Loucy (cell line): ENCODE data around the gene ATP2A2.

Experiments
- H2AFZ ChIP-seq: fragments of 200-600 bp; sonication (generic); 2 replicates; pipeline ENCODE4 v1.6.0; 2016; ENCODE audit warnings: antibody characterized with exemption, mild to moderate bottlenecking, low read length, moderate library complexity
- H3F3A ChIP-seq: fragments of 200-600 bp; 2 replicates; pipeline ENCODE4 v1.6.0; 2016; ENCODE audit warnings: antibody characterized with exemption, low read depth, mild to moderate bottlenecking
- H3K27me3 ChIP-seq: fragments of 200-600 bp; sonication (generic); 2 replicates; pipeline ENCODE4 v1.6.1; 2014; ENCODE audit warnings: low read length, mild to moderate bottlenecking; ENCODE audit not compliant: insufficient read depth, poor library complexity, severe bottlenecking
- H3K36me3 ChIP-seq: fragments of 200-600 bp; sonication (generic); 2 replicates; pipeline ENCODE4 v1.6.1; 2016; ENCODE audit warnings: low read length; ENCODE audit not compliant: insufficient read depth
- H3K4me1 ChIP-seq: fragments of 200-600 bp; sonication (generic); 2 replicates; pipeline ENCODE4 v1.5.1; 2014; ENCODE audit warnings: low read length, mild to moderate bottlenecking; ENCODE audit not compliant: insufficient read depth, poor library complexity, severe bottlenecking
- H3K4me2 ChIP-seq: fragments of 200-600 bp; sonication (generic); 2 replicates; pipeline ENCODE4 v1.6.0; 2014; ENCODE audit warnings: antibody characterized with exemption, low read length, low read depth, mild to moderate bottlenecking; ENCODE audit not compliant: poor library complexity, severe bottlenecking
- H3K4me3 ChIP-seq: fragments of 200-600 bp; sonication (generic); 2 replicates; pipeline ENCODE4 v1.5.1; 2014; ENCODE audit warnings: low read length, mild to moderate bottlenecking, mixed read lengths; ENCODE audit not compliant: poor library complexity, severe bottlenecking
- H3K79me2 ChIP-seq: fragments of 200-600 bp; sonication (generic); 2 replicates; pipeline ENCODE4 v1.6.1; 2014; ENCODE audit warnings: low read length; ENCODE audit not compliant: insufficient read depth
- H3K9ac ChIP-seq: fragments of 200-600 bp; sonication (generic); 2 replicates; pipeline ENCODE4 v1.6.0; 2014; ENCODE audit warnings: mild to moderate bottlenecking, low read depth, low read length, moderate library complexity; ENCODE audit not compliant: poor library complexity, severe bottlenecking
- H3K9me2 ChIP-seq: fragments of 200-600 bp; sonication (generic); replicated peaks from 2 replicates; pipeline ENCODE4 v1.6.1; 2016; ENCODE audit warnings: low read depth, low read length, mixed read lengths
- H3K9me3 ChIP-seq: fragments of 200-600 bp; sonication (generic); 2 replicates; pipeline ENCODE4 v1.6.1; 2014; ENCODE audit warnings: mild to moderate bottlenecking, antibody characterized with exemption, low read length, low read depth; ENCODE audit not compliant: insufficient read depth
- H4K20me1 ChIP-seq: fragments of 200-600 bp; sonication (generic); 2 replicates; pipeline ENCODE4 v1.6.0; 2014; ENCODE audit warnings: antibody characterized with exemption, low read length, mild to moderate bottlenecking; ENCODE audit not compliant: insufficient read depth, poor library complexity, severe bottlenecking
- EZH2phosphoT487 ChIP-seq: fragments of 200-600 bp; IDR thresholded peaks from 2 replicates; pipeline ENCODE4 v1.6.1; 2018; ENCODE audit warnings: antibody characterized with exemption, mild to moderate bottlenecking, moderate library complexity, borderline replicate concordance
- TF ChIP-seq, protein P1 (sequence below): fragments of 200-600 bp; sonication (generic); conservative IDR thresholded peaks from 2 replicates; pipeline ENCODE4 v1.5.1; 2014; ENCODE audit warnings: mild to moderate bottlenecking, antibody characterized with exemption, low read length

Gene ATP2A2

DNA sequence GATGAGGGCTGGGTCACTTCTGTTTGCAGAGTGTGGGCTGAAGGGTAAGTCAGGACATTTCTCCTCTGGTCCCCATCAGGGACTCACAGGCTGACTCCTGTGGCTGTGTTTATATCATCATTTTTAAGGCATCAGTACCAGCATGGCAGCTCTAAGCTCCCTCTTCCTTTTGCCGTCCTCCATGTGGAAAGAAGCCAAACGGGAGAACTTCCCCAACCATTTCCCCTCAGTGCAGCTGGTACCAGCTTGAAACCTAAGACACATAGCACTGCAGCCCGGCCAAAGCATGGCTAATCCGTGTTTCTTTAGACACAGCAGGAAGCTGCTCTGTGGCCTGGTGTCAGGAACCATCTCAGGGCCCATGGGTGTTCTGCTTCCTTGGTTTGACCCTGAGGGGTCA, 31.9 kb upstream of the ATP2A2 start:
- Histone ChIP-seq H3K9me2 (no peaks in the 10 kb centered on the region), H3K9me3 (no peaks in the 10 kb centered on the region), H4K20me1 (no peaks in the 10 kb centered on the region), H3K27me3 (no peaks in the 10 kb centered on the region), H3K79me2 (no peaks in the 10 kb centered on the region), H3K36me3 (no peaks in the 10 kb centered on the region), H3F3A (no peaks in the 10 kb centered on the region), H3K4me1 (no peaks in the 10 kb centered on the region), H2AFZ (no peak overlapping the region), H3K9ac (no peak overlapping the region), H3K4me2 (no peak overlapping the region), H3K4me3 (no peak overlapping the region)
- TF ChIP-seq, protein P1, sequence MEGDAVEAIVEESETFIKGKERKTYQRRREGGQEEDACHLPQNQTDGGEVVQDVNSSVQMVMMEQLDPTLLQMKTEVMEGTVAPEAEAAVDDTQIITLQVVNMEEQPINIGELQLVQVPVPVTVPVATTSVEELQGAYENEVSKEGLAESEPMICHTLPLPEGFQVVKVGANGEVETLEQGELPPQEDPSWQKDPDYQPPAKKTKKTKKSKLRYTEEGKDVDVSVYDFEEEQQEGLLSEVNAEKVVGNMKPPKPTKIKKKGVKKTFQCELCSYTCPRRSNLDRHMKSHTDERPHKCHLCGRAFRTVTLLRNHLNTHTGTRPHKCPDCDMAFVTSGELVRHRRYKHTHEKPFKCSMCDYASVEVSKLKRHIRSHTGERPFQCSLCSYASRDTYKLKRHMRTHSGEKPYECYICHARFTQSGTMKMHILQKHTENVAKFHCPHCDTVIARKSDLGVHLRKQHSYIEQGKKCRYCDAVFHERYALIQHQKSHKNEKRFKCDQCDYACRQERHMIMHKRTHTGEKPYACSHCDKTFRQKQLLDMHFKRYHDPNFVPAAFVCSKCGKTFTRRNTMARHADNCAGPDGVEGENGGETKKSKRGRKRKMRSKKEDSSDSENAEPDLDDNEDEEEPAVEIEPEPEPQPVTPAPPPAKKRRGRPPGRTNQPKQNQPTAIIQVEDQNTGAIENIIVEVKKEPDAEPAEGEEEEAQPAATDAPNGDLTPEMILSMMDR = no peak
- TF ChIP-seq EZH2phosphoT487 = no peak

DNA sequence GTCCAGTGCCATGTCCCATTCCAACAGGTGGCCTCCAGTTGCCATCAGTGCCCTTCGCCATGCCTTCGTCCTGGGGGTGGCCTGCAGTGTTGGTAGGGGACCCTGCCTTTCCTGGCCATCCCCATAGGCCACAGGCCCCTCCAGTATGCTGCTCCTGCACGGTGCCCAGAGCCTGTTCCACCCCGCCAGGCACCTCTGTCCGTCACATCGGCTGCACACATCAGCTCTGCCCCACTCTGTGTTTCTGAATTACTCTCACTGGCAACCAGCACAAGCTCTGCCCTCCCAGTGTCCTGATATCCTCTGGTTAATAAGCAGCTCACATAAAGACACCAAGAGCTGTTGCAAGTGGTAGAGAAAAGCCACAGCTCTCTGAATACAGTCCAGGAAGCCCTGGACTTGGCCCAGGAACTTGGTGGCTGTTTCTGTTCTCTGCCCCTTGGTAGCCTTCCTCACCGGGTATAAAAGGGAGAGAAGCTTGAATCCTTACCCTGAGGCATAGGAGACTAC, 31.3 kb upstream of the ATP2A2 start:
- no peaks in the 10 kb centered on the region for H3K36me3 ChIP-seq
- H3K9me2 ChIP-seq = no peaks in the 10 kb centered on the region
- H3K9me3 ChIP-seq = no peaks in the 10 kb centered on the region
- no peaks in the 10 kb centered on the region for H3K27me3 ChIP-seq
- TF ChIP-seq, protein P1 = no peak
- no peaks in the 10 kb centered on the region for H3F3A ChIP-seq
- no peak overlapping the region for H3K4me2 ChIP-seq
- no peak overlapping the region for H3K4me3 ChIP-seq
- no peak overlapping the region; the same call in 1 of the 2 replicates for H2AFZ ChIP-seq
- no peaks in the 10 kb centered on the region for H3K79me2 ChIP-seq
- H3K9ac ChIP-seq = no peak overlapping the region
- H4K20me1 ChIP-seq = no peaks in the 10 kb centered on the region
- H3K4me1 ChIP-seq = no peaks in the 10 kb centered on the region

DNA sequence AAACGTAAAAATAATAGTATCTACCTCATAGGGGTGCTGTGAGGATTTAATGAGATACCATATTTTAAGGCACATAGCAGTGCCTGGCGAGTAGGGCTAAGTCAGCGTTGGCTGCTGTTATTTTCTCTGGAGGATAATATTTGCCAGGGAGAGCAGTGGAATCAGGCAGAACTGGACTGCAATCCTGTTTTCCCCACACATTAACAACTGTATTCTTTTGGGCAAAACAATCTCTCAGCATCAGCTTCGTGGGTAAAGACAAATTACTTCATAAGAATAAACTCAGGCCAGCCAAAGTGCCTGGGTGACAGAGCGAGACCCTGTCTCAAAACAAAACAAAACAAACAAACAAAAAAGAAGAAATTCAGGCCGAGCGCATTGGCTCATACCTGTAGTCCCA, 29.7 kb upstream of the ATP2A2 start:
- H3K79me2 ChIP-seq = no peaks in the 10 kb centered on the region
- H3K9ac ChIP-seq = no peak overlapping the region
- no peaks in the 10 kb centered on the region for H3F3A ChIP-seq
- no peak overlapping the region for H3K4me3 ChIP-seq
- H3K4me1 ChIP-seq = no peaks in the 10 kb centered on the region
- H3K36me3 ChIP-seq = no peaks in the 10 kb centered on the region
- H3K9me3 ChIP-seq = no peaks in the 10 kb centered on the region
- H3K27me3 ChIP-seq = no peaks in the 10 kb centered on the region
- H2AFZ ChIP-seq = no peak overlapping the region
- H3K4me2 ChIP-seq = no peak overlapping the region
- TF ChIP-seq, protein P1 = no peak
- TF ChIP-seq EZH2phosphoT487 = no peak
- no peaks in the 10 kb centered on the region for H4K20me1 ChIP-seq
- H3K9me2 ChIP-seq = no peaks in the 10 kb centered on the region
